K562 (cell line): ENCODE results near the gene ADAM21.
"Not testable (repeated sequence)": the region's sequence is repeated elsewhere in the genome, so short reads cannot be mapped to it uniquely, and the experiment has no call there.

ENCODE experiments used
- CREB1 ChIP-seq, 2 experiments: sonication (generic) in 1 of 2; formaldehyde crosslinking in 1 of 2; IDR thresholded peaks; 2 replicates each; pipeline versions ENCODE4 v1.6.1 to v1.8.0; 2012 to 2022; ENCODE audit warnings: inconsistent platforms in 1 of 2, mild to moderate bottlenecking in 1 of 2, missing genetic modification reagents in 1 of 2, moderate library complexity in 1 of 2
- CTCF ChIP-seq, 3 experiments: IDR thresholded peaks in 2 of 3; conservative IDR thresholded peaks in 1 of 3; 2 replicates each; pipeline ENCODE4 v1.5.1; 2011 to 2012; ENCODE audit warnings: low read length in 3 of 3, mild to moderate bottlenecking in 3 of 3, control low read depth in 2 of 3, improper control_type of control experiment in 1 of 3, inconsistent platforms in 1 of 3, low read depth in 1 of 3, mixed read lengths in 1 of 3, moderate library complexity in 1 of 3; ENCODE audit not compliant: insufficient read depth in 2 of 3
- EP300 ChIP-seq: IDR thresholded peaks from 2 replicates; pipeline ENCODE4 v1.6.1; 2012; ENCODE audit warnings: low read length, improper control_type of control experiment
- EZH2 ChIP-seq: IDR thresholded peaks from 2 replicates; pipeline ENCODE4 v1.6.1; 2012; ENCODE audit warnings: low read depth, mild to moderate bottlenecking, inconsistent platforms, low read length, borderline replicate concordance
- HDAC3 ChIP-seq: fragments of 450-650 bp; IDR thresholded peaks from 2 replicates; pipeline ENCODE4 v1.6.1; 2018; ENCODE audit warnings: borderline replicate concordance, mild to moderate bottlenecking, moderate library complexity; ENCODE audit not compliant: partially characterized antibody
- PTTG1 ChIP-seq: fragments of 450-650 bp; IDR thresholded peaks from 2 replicates; pipeline ENCODE4 v1.6.1; 2016; ENCODE audit warnings: low read depth, mild to moderate bottlenecking, missing genetic modification characterization, missing compliant biosample characterization
- SMAD3 ChIP-seq: fragments of 450-650 bp; formaldehyde crosslinking; conservative IDR thresholded peaks from 2 replicates; pipeline ENCODE4 v1.4.0; 2020; ENCODE audit warnings: mild to moderate bottlenecking
- TBL1XR1 ChIP-seq, 2 experiments: IDR thresholded peaks; 2 replicates each; pipeline ENCODE4 v1.6.1; 2012; ENCODE audit warnings: improper control_type of control experiment in 2 of 2, low read length in 2 of 2, mild to moderate bottlenecking in 1 of 2
- USF2 ChIP-seq: sonication (generic); formaldehyde crosslinking; IDR thresholded peaks from 2 replicates; pipeline ENCODE4 v1.5.0; 2020; ENCODE audit warnings: missing genetic modification reagents
- ZNF347 ChIP-seq: fragments of 450-650 bp; formaldehyde crosslinking; IDR thresholded peaks from 2 replicates; pipeline ENCODE4 v1.4.0; 2020; ENCODE audit warnings: low read depth, mild to moderate bottlenecking, moderate library complexity
- ZNF511 ChIP-seq: sonication (generic); formaldehyde crosslinking; IDR thresholded peaks from 2 replicates; pipeline ENCODE4 v1.8.0; 2022; ENCODE audit warnings: mild to moderate bottlenecking, missing genetic modification reagents

GRCh38 chr14:70477356-70478105, 25.6 kb downstream of the ADAM21 start:
- not testable (repeated sequence) for TF ChIP-seq SMAD3; CTCF (IDR thresholded peaks at IDR 0.05 in 2 of 3, conservative IDR thresholded peaks at IDR 0.05 in 1 of 3; ENCODE audit: insufficient read depth in 2 of 3, low read depth in 1 of 3, low read length in 3 of 3); PTTG1 (tag); CREB1 (IDR thresholded peaks at IDR 0.05); CREB1 (CRISPR knock-in tag; IDR thresholded peaks at IDR 0.05); ZNF347 (CRISPR knock-in tag); USF2 (CRISPR knock-in tag); TBL1XR1 (IDR thresholded peaks at IDR 0.05; ENCODE audit: low read length in 2 of 2); EP300; HDAC3; ZNF511 (CRISPR knock-in tag); EZH2
